ENCODE data around the gene TRIM33. TPM values are rescaled to one million over a fixed set of nuclear protein-coding genes. Genes with fewer than 3 reads are reported as not detected.

TRIM33 gene
- total RNA-seq, 2 experiments from 2014 or later: 34.2 to 35.6 TPM

DNA sequence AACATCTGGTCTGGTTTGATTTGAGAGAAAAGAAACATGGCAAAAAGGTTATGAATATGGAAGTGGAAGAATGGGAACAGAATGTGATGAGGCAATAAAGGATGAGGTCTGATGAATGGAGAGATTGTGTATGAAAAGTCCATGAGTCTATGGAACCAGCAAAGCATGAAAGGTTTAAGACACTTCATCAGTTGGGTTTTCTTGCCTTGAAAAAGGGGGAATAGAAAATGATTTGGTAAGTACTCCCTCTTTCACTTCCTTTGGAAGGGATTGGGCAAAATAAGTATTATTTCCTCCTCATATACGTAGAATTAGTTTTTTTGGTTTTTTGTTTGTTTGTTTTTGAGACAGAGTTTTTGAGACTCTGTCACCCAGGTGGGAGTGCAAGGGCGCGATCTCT is 155.8 kb downstream of the TRIM33 start:
- no peaks in the 10 kb centered on the region for H3K9me3 Mint-ChIP-seq
- H3K27me3 Mint-ChIP-seq: no peaks in the 10 kb centered on the region
- ChIA-PET POLR2A (interaction anchor here (0.6 kb wide), 1 partner anchor 127 kb away, joined by 3 read pairs; no protein-coding TSS in a partner anchor), CTCF (interaction anchor here (1.1 kb wide), 1 partner anchor 8 kb away, joined by 3 read pairs; no protein-coding TSS in a partner anchor)
- no peak for TF ChIP-seq CTCF (IDR thresholded peaks at IDR 0.05)
- ATAC-seq (no peak), DNase-seq (no peak)
- H3K4me1 Mint-ChIP-seq (ENCODE audit: low read depth): peaks cover 5% of the 10 kb centered on the region
- no peaks in the 10 kb centered on the region for H3K36me3 Mint-ChIP-seq (ENCODE audit: low read depth)
- H3K27ac Mint-ChIP-seq: no peak overlapping the region
- intact Hi-C loops (cut with micrococcal nuclease): no loop called here
- H3K4me3 Mint-ChIP-seq: no peak overlapping the region

DNA sequence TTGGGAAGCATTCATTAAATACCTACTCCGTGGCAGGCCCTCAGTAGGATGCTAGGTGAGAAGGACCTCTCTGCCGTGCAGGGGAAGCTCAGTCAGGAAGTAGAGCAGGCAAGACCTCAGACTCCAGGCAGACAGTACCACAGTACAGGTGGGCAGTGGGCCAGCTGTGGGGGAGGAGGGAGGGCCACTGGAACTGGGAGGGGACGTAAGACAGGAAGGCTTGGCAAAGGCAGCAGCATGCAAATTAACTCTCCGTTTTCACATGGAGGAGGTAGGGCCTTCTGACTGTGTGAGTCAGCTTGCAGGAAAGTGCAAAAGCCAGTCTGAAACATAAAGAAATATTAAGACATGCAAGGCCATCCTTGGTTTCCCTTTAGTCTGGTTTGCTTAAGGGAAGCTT is 157.7 kb downstream of the TRIM33 start:
- Mint-ChIP-seq H3K4me3 (no peak overlapping the region), H3K27ac (no peak overlapping the region), H3K9me3 (no peaks in the 10 kb centered on the region), H3K4me1 (ENCODE audit: low read depth) (peaks cover 5% of the 10 kb centered on the region), H3K27me3 (no peaks in the 10 kb centered on the region), H3K36me3 (ENCODE audit: low read depth) (no peaks in the 10 kb centered on the region)
- CTCF ChIA-PET: no interaction called here
- POLR2A ChIA-PET: no interaction called here
- ATAC-seq (peak; percentile 17), DNase-seq (peak; percentile 12)
- no peak for TF ChIP-seq CTCF (IDR thresholded peaks at IDR 0.05)
- intact Hi-C loops (cut with micrococcal nuclease): no loop called here

DNA sequence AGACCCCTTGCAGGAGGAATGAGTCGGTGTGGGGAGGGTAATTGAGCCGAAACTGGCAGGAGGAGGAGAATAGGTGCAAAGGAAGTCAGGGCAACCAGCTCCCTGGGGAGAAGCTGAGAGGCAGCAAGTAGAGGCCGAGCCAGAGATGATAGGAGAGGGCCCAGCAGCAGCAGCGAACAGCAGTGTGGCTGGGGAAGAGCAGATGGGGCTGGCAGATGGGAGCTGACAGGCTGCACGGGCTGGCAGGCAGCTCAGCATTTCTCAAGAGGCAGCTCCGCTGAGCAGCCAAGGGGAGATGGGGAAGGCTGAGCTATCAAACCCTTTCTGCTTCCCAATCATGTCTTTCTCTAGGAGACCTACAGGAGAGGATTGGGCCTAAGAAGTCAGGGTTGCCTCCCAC is 158.2 kb downstream of the TRIM33 start:
- no peaks in the 10 kb centered on the region for H3K9me3 Mint-ChIP-seq
- CTCF ChIA-PET: no interaction called here
- POLR2A ChIA-PET: no interaction called here
- no peak for TF ChIP-seq CTCF (IDR thresholded peaks at IDR 0.05)
- no peak overlapping the region for H3K27ac Mint-ChIP-seq
- ATAC-seq (no peak), DNase-seq (no peak)
- no peaks in the 10 kb centered on the region for H3K27me3 Mint-ChIP-seq
- H3K4me3 Mint-ChIP-seq: no peak overlapping the region
- no peaks in the 10 kb centered on the region for H3K36me3 Mint-ChIP-seq (ENCODE audit: low read depth)
- H3K4me1 Mint-ChIP-seq (ENCODE audit: low read depth): peaks cover 5% of the 10 kb centered on the region
- intact Hi-C loops (cut with micrococcal nuclease): no loop called here

DNA sequence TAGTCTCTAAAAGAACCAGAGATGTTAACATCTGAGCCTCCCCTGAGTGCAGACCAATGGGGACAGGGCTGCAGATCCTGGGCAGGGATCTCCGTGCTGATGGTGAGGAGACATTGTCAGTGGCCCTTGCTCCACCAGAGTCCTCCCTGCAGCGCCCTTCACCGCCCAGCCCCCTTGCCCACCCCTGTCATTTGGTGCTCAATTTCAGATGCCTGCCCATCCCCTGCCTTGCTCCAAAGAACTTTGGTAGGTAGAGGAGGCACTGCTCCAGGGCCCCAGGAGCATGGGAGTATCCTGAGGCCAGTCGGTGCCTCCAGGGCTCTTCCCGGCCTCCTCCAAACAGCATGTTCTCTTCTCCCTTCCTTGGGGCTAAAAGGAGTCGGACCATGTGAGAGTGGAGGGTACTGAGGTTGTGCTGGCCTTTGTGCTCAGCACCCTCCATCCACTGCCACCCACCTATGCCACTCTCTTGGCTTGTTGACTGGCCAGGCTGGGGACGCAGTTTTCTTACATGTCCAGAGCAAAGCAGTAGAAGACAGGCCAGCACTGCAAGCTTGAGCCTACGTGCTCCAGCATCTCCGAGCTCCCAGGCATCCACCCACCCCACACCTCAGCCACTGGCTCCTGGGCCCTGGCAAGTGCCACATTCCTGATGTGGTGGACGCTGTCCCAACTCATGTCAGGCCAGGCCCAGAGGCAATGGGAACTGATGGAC is 160.1 kb downstream of the TRIM33 start:
- ChIA-PET POLR2A (no interaction called here), CTCF (no interaction called here)
- TF ChIP-seq CTCF (IDR thresholded peaks at IDR 0.05): no peak
- Mint-ChIP-seq H3K9me3 (no peaks in the 10 kb centered on the region), H3K4me1 (ENCODE audit: low read depth) (peaks cover 7% of the 10 kb centered on the region), H3K36me3 (ENCODE audit: low read depth) (no peaks in the 10 kb centered on the region), H3K27me3 (no peaks in the 10 kb centered on the region), H3K27ac (no peak overlapping the region), H3K4me3 (no peak overlapping the region)
- no peak for DNase-seq
- intact Hi-C loops (cut with micrococcal nuclease): no loop called here
- no peak for ATAC-seq

GRCh38 chr1:114349891-114350605 is 161.0 kb downstream of the TRIM33 start:
- DNase-seq (no peak), ATAC-seq (no peak)
- intact Hi-C loops (cut with micrococcal nuclease): loop anchor here (10.0 kb wide), 1 partner anchor 205 kb away; no protein-coding TSS in a partner anchor
- POLR2A ChIA-PET: no interaction called here
- TF ChIP-seq CTCF (IDR thresholded peaks at IDR 0.05): no peak
- no peak overlapping the region for H3K4me3 Mint-ChIP-seq
- H3K27ac Mint-ChIP-seq: no peak overlapping the region
- no peaks in the 10 kb centered on the region for H3K36me3 Mint-ChIP-seq (ENCODE audit: low read depth)
- no peaks in the 10 kb centered on the region for H3K9me3 Mint-ChIP-seq
- H3K4me1 Mint-ChIP-seq (ENCODE audit: low read depth): peaks cover 10% of the 10 kb centered on the region
- CTCF ChIA-PET: no interaction called here
- no peaks in the 10 kb centered on the region for H3K27me3 Mint-ChIP-seq

Measured in activated CD8-positive, alpha-beta T cell treated with anti-CD3 and anti-CD28 coated beads for 36 hours (primary cell).